SJCRH30 (cell line): ENCODE data around the gene ZFP36L1. TPM values are rescaled to one million over a fixed set of nuclear protein-coding genes. Genes with fewer than 3 reads are reported as not detected.

ENCODE experiments used
- DNase-seq, 2 experiments: peaks; one replicate each; pipeline ENCODE4 v3.0.0-alpha.2; 2015 to 2020
- H3K27ac ChIP-seq: fragments of 250-450 bp; sonication (Bioruptor Pico); 2 replicates; pipeline ENCODE4 v1.5.1; 2020; ENCODE audit warnings: mild to moderate bottlenecking, moderate library complexity
- H3K27me3 ChIP-seq: fragments of 250-450 bp; sonication (Bioruptor Pico); 2 replicates; pipeline ENCODE4 v1.5.1; 2020; ENCODE audit warnings: mild to moderate bottlenecking, moderate library complexity
- H3K36me3 ChIP-seq: fragments of 250-450 bp; sonication (Bioruptor Pico); 2 replicates; pipeline ENCODE4 v1.5.1; 2020; ENCODE audit warnings: mild to moderate bottlenecking, moderate library complexity
- H3K4me1 ChIP-seq: fragments of 250-450 bp; sonication (Bioruptor Pico); 2 replicates; pipeline ENCODE4 v1.5.1; 2020; ENCODE audit warnings: mild to moderate bottlenecking, moderate library complexity
- H3K4me3 ChIP-seq: fragments of 250-450 bp; sonication (Bioruptor Pico); 2 replicates; pipeline ENCODE4 v1.5.1; 2020; ENCODE audit warnings: mild to moderate bottlenecking, moderate library complexity
- H3K9me3 ChIP-seq: fragments of 250-450 bp; sonication (Bioruptor Pico); replicated peaks from 2 replicates; pipeline ENCODE4 v1.5.1; 2020; ENCODE audit warnings: mild to moderate bottlenecking, moderate library complexity
- total RNA-seq: library from RNA; depleted of rRNA; stranded (reverse); fragments of >200 nt; shearing (Covaris generic); gene quantifications from 2 replicates; pipeline ENCODE4 v1.2.3, GENCODE V29; 2014

Gene ZFP36L1
- total RNA-seq, 1 experiment from 2014 or later: 70.3 TPM

GRCh38 chr14:68794851-68795596, 2.2 kb upstream of the ZFP36L1 start:
- Histone ChIP-seq H3K9me3 (peaks cover 4% of the 10 kb centered on the region), H3K36me3 (peaks cover 19% of the 10 kb centered on the region), H3K4me3 (peak overlapping the region; percentile 84), H3K27ac (peak overlapping the region; percentile 97), H3K4me1 (no peaks in the 10 kb centered on the region), H3K27me3 (no peaks in the 10 kb centered on the region)
- peak in 1 of 2 experiments; percentile 49 for DNase-seq

- Histone ChIP-seq H3K9me3 (peaks cover 4% of the 10 kb centered on the region), H3K4me1 (peaks cover 4% of the 10 kb centered on the region), H3K27me3 (no peaks in the 10 kb centered on the region), H3K27ac (peak overlapping the region; percentile 97), H3K4me3 (peak overlapping the region; percentile 84), H3K36me3 (peaks cover 26% of the 10 kb centered on the region)
- DNase-seq: peak; percentile 54 to 57
Observed at GRCh38 chr14:68794130-68794850, 1.4 kb upstream of the ZFP36L1 start.

- Histone ChIP-seq H3K4me1 (peaks cover 7% of the 10 kb centered on the region), H3K4me3 (peak overlapping the region; percentile 84), H3K27ac (peak overlapping the region; percentile 97), H3K27me3 (no peaks in the 10 kb centered on the region), H3K36me3 (peaks cover 31% of the 10 kb centered on the region), H3K9me3 (peaks cover 2% of the 10 kb centered on the region)
- no peak for DNase-seq
Observed at GRCh38 chr14:68793734-68794129, 865 bp upstream of the ZFP36L1 start.

GRCh38 chr14:68792678-68792978, 239 bp downstream of the ZFP36L1 start:
- Histone ChIP-seq H3K36me3 (peaks cover 42% of the 10 kb centered on the region), H3K27ac (peak overlapping the region; percentile 97), H3K27me3 (no peaks in the 10 kb centered on the region), H3K4me3 (peak overlapping the region; percentile 84), H3K9me3 (no peaks in the 10 kb centered on the region), H3K4me1 (peaks cover 11% of the 10 kb centered on the region)
- DNase-seq: no peak

GRCh38 chr14:68791902-68792677, 777 bp downstream of the ZFP36L1 start:
- Histone ChIP-seq H3K9me3 (no peaks in the 10 kb centered on the region), H3K36me3 (peaks cover 47% of the 10 kb centered on the region), H3K4me3 (peak overlapping the region; percentile 84), H3K4me1 (peaks cover 13% of the 10 kb centered on the region), H3K27me3 (no peaks in the 10 kb centered on the region), H3K27ac (peak overlapping the region; percentile 97)
- no peak for DNase-seq

GRCh38 chr14:68791078-68791901, 1.6 kb downstream of the ZFP36L1 start:
- peak; percentile 60 to 64 for DNase-seq
- Histone ChIP-seq H3K27me3 (no peaks in the 10 kb centered on the region), H3K27ac (peak overlapping the region; percentile 97)

GRCh38 chr14:68790644-68791077, 2.2 kb downstream of the ZFP36L1 start:
- H3K27me3 ChIP-seq: no peaks in the 10 kb centered on the region
- DNase-seq: no peak
- no peaks in the 10 kb centered on the region for H3K9me3 ChIP-seq
- peak overlapping the region; percentile 84 for H3K4me3 ChIP-seq
- H3K4me1 ChIP-seq: peaks cover 17% of the 10 kb centered on the region
- peaks cover 57% of the 10 kb centered on the region for H3K36me3 ChIP-seq
- H3K27ac ChIP-seq: peak overlapping the region; percentile 97

More at GRCh38 chr14:68791078-68791901, 1.6 kb downstream of the ZFP36L1 start:
- H3K9me3 ChIP-seq: no peaks in the 10 kb centered on the region
- H3K4me1 ChIP-seq: peaks cover 17% of the 10 kb centered on the region
- H3K4me3 ChIP-seq: peak overlapping the region; percentile 84
- peaks cover 55% of the 10 kb centered on the region for H3K36me3 ChIP-seq

- H3K9me3 ChIP-seq: no peaks in the 10 kb centered on the region
- peak overlapping the region; percentile 97 for H3K27ac ChIP-seq
- peaks cover 17% of the 10 kb centered on the region for H3K4me1 ChIP-seq
- H3K27me3 ChIP-seq: no peaks in the 10 kb centered on the region
- peaks cover 57% of the 10 kb centered on the region for H3K36me3 ChIP-seq
- no peak for DNase-seq
- peak overlapping the region; percentile 84 for H3K4me3 ChIP-seq
Observed at GRCh38 chr14:68789821-68790643, 2.8 kb downstream of the ZFP36L1 start.

- H3K27me3 ChIP-seq: no peaks in the 10 kb centered on the region
- H3K4me3 ChIP-seq: peak overlapping the region; percentile 84
- H3K36me3 ChIP-seq: peaks cover 57% of the 10 kb centered on the region
- H3K9me3 ChIP-seq: no peaks in the 10 kb centered on the region
- DNase-seq: peak; percentile 61 to 73
- H3K27ac ChIP-seq: peak overlapping the region; percentile 97
- peaks cover 17% of the 10 kb centered on the region for H3K4me1 ChIP-seq
Observed at GRCh38 chr14:68788996-68789820, 3.7 kb downstream of the ZFP36L1 start.

- H3K27ac ChIP-seq: no peak overlapping the region
- H3K4me1 ChIP-seq: peaks cover 17% of the 10 kb centered on the region
- no peak overlapping the region for H3K4me3 ChIP-seq
- H3K36me3 ChIP-seq: peaks cover 57% of the 10 kb centered on the region
- no peaks in the 10 kb centered on the region for H3K9me3 ChIP-seq
- H3K27me3 ChIP-seq: no peaks in the 10 kb centered on the region
- no peak for DNase-seq
Observed at GRCh38 chr14:68788275-68788995, 4.4 kb downstream of the ZFP36L1 start.

- no peak for DNase-seq
- no peak overlapping the region for H3K4me3 ChIP-seq
- no peaks in the 10 kb centered on the region for H3K9me3 ChIP-seq
- peaks cover 17% of the 10 kb centered on the region for H3K4me1 ChIP-seq
- no peaks in the 10 kb centered on the region for H3K27me3 ChIP-seq
- H3K36me3 ChIP-seq: peaks cover 57% of the 10 kb centered on the region
- H3K27ac ChIP-seq: no peak overlapping the region
Observed at GRCh38 chr14:68787092-68787992, 5.5 kb downstream of the ZFP36L1 start.
